GM23338 (cell line): ENCODE results near the gene PDE4C. TPM values are rescaled to one million over a fixed set of nuclear protein-coding genes. Genes with fewer than 3 reads are reported as not detected.

ENCODE experiments used
- ATAC-seq: fragments of 200-7000 bp; cut with Tn5 transposase; 3 replicates; pipeline ENCODE4 v1.9.1; 2020
- DNase-seq: peaks from one replicate; pipeline ENCODE4 v3.0.0-alpha.2; 2015; ENCODE audit warnings: low spot score
- H2AFZ ChIP-seq: fragments of 200-600 bp; sonication (generic); 2 replicates; pipeline ENCODE4 v1.8.0; 2016; ENCODE audit warnings: antibody characterized with exemption, mild to moderate bottlenecking, moderate library complexity
- H3F3A ChIP-seq: fragments of 200-600 bp; sonication (generic); replicated peaks from 2 replicates; pipeline ENCODE4 v1.8.0; 2017; ENCODE audit warnings: antibody characterized with exemption, mixed run types, low read depth
- H3K27ac ChIP-seq: fragments of 200-600 bp; sonication (generic); 2 replicates; pipeline ENCODE4 v1.6.1; 2016; ENCODE audit warnings: low read depth
- H3K27me3 ChIP-seq: fragments of 200-600 bp; sonication (generic); 2 replicates; pipeline ENCODE4 v1.8.0; 2016; ENCODE audit warnings: mild to moderate bottlenecking, mixed run types, moderate library complexity; ENCODE audit not compliant: insufficient read depth
- H3K36me3 ChIP-seq: fragments of 200-600 bp; sonication (generic); 2 replicates; pipeline ENCODE4 v1.8.0; 2016; ENCODE audit warnings: mild to moderate bottlenecking; ENCODE audit not compliant: insufficient read depth
- H3K4me1 ChIP-seq: fragments of 200-600 bp; sonication (generic); 2 replicates; pipeline ENCODE4 v1.8.0; 2016; ENCODE audit warnings: mild to moderate bottlenecking, moderate library complexity; ENCODE audit not compliant: insufficient read depth
- H3K4me2 ChIP-seq: fragments of 200-600 bp; sonication (generic); 2 replicates; pipeline ENCODE4 v1.7.1; 2017; ENCODE audit warnings: mixed run types
- H3K4me3 ChIP-seq: fragments of 200-600 bp; sonication (generic); 2 replicates; pipeline ENCODE4 v1.6.1; 2016; ENCODE audit warnings: mixed run types
- H3K79me2 ChIP-seq: fragments of 200-600 bp; sonication (generic); replicated peaks from 2 replicates; pipeline ENCODE4 v1.8.0; 2017; ENCODE audit warnings: mild to moderate bottlenecking; ENCODE audit not compliant: insufficient read depth
- H3K9me2 ChIP-seq: fragments of 200-600 bp; sonication (generic); 2 replicates; pipeline ENCODE4 v1.8.0; 2017; ENCODE audit not compliant: insufficient read depth
- H4K20me1 ChIP-seq: fragments of 200-600 bp; sonication (generic); replicated peaks from 2 replicates; pipeline ENCODE4 v1.8.0; 2017; ENCODE audit warnings: mild to moderate bottlenecking; ENCODE audit not compliant: insufficient read depth
- H3K27ac Mint-ChIP-seq: 2 replicates; pipeline ENCODE4 v1.8.0; 2020; ENCODE audit warnings: inconsistent platforms, mild to moderate bottlenecking, moderate library complexity, mixed read lengths
- H3K27me3 Mint-ChIP-seq: 3 replicates; pipeline ENCODE4 v1.8.0; 2022; ENCODE audit warnings: low read depth, mild to moderate bottlenecking, moderate library complexity, mixed read lengths, inconsistent platforms; ENCODE audit not compliant: insufficient read depth, poor library complexity
- H3K36me3 Mint-ChIP-seq: 3 replicates; pipeline ENCODE4 v1.8.0; 2021; ENCODE audit warnings: low read depth, mild to moderate bottlenecking, inconsistent platforms, moderate library complexity, mixed read lengths
- H3K4me1 Mint-ChIP-seq: 3 replicates; pipeline ENCODE4 v1.8.0; 2020; ENCODE audit warnings: mild to moderate bottlenecking, inconsistent platforms, mixed read lengths
- H3K4me3 Mint-ChIP-seq: 3 replicates; pipeline ENCODE4 v1.8.0; 2021; ENCODE audit warnings: moderate library complexity, mild to moderate bottlenecking, inconsistent platforms, mixed read lengths
- H3K9me3 Mint-ChIP-seq: 3 replicates; pipeline ENCODE4 v1.8.0; 2020; ENCODE audit warnings: moderate library complexity, mild to moderate bottlenecking, inconsistent platforms, mixed read lengths
- EZH2 ChIP-seq: fragments of 200-600 bp; sonication (generic); IDR thresholded peaks from one replicate; pipeline ENCODE4 v1.8.0; 2017; ENCODE audit warnings: antibody characterized with exemption, mild to moderate bottlenecking, low read depth; ENCODE audit not compliant: unreplicated experiment
- EZH2phosphoT487 ChIP-seq: fragments of 200-600 bp; sonication (generic); IDR thresholded peaks from one replicate; pipeline ENCODE4 v1.8.1; 2018; ENCODE audit warnings: antibody characterized with exemption; ENCODE audit not compliant: unreplicated experiment
- JUNB ChIP-seq: IDR thresholded peaks from one replicate; pipeline ENCODE4 v1.6.1; 2016; ENCODE audit warnings: antibody characterized with exemption; ENCODE audit not compliant: unreplicated experiment
- NANOG ChIP-seq: IDR thresholded peaks from 2 replicates; pipeline ENCODE4 v1.6.1; 2016; ENCODE audit warnings: antibody characterized with exemption, borderline replicate concordance
- POLR2AphosphoS5 ChIP-seq: IDR thresholded peaks from 2 replicates; pipeline ENCODE4 v1.6.1; 2016; ENCODE audit warnings: antibody characterized with exemption, low read depth
- ZNF114 ChIP-seq: fragments of 250-450 bp; sonication (Bioruptor Pico); IDR thresholded peaks from 2 replicates; pipeline ENCODE4 v1.5.0; 2020; ENCODE audit warnings: mild to moderate bottlenecking, moderate library complexity
- ZNF331 ChIP-seq: fragments of 250-450 bp; sonication (Bioruptor Pico); IDR thresholded peaks from 2 replicates; pipeline ENCODE4 v1.5.0; 2020; ENCODE audit warnings: low read depth, mild to moderate bottlenecking, moderate library complexity
- polyA plus RNA-seq: library from polyadenylated mRNA; unstranded; fragments of >200 nt; fragmentation: Nextera tagmentation; extraction: Ambion mirVana; gene quantifications from 2 replicates; pipeline ENCODE4 v1.2.1, GENCODE V29; 2016
- total RNA-seq: library from RNA; depleted of rRNA; stranded (reverse); fragments of >200 nt; shearing (Covaris generic); gene quantifications from 2 replicates; pipeline ENCODE4 v1.2.3, GENCODE V29; 2014
- TF ChIP-seq, protein P1 (sequence below): IDR thresholded peaks from 2 replicates; pipeline ENCODE4 v1.6.1; 2016; ENCODE audit warnings: antibody characterized with exemption
- TF ChIP-seq, protein P2 (sequence below): IDR thresholded peaks from one replicate; pipeline ENCODE4 v1.6.1; 2018; ENCODE audit warnings: antibody characterized with exemption; ENCODE audit not compliant: unreplicated experiment
- TF ChIP-seq, protein P3 (sequence below), 2 experiments: fragments of 200-600 bp in 1 of 2; sonication (generic) in 1 of 2; conservative IDR thresholded peaks; 2 replicates each; pipeline versions ENCODE4 v1.5.1 to v1.6.1; 2016 to 2017; ENCODE audit warnings: antibody characterized with exemption in 2 of 2, low read depth in 2 of 2, mild to moderate bottlenecking in 2 of 2, moderate library complexity in 1 of 2

PDE4C gene
- total and polyA plus RNA-seq, 2 experiments from 2014 or later, result 1.6 to 3.6 TPM

DNA sequence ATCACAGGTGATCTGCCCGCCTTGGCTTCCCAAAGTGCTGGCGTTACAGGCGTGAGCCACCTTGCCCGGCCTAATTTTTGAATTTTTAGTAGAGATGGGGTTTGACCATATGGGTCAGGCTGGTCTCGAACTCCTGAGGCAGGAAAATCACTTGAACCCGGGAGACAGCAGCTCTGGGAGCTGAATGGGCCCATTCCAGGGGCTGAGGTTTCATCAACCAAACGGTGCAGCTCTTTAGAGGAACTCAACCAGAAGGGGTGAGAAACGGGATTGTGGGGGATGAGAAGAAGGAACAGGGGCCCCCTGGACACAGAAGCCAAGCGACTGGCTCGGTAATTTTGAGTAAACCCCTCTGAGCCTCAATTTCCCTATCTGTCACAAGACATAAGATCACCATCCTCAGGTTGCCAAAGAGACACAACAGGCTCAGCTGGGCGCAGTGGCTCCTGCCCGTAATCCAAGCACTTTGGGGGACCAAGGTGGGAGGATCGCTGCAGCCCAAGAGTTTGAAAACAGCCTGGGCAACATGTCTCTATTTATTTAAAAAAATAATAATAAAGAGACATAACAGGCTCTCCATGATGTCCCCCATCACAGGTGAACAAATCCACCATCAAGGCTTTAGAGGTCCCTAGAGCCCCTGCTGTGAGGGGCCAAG, 47.5 kb upstream of the PDE4C start:
- Mint-ChIP-seq H3K4me1 (peaks cover 14% of the 10 kb centered on the region; the same call in 2 of the 3 replicates), H3K36me3 (peaks cover 12% of the 10 kb centered on the region), H3K4me3 (no peak overlapping the region), H3K27me3 (peaks cover 11% of the 10 kb centered on the region), H3K27ac (no peak overlapping the region), H3K9me3 (no peaks in the 10 kb centered on the region)
- Histone ChIP-seq H3K9me2 (no peaks in the 10 kb centered on the region; the same call in 1 of the 2 replicates), H4K20me1 (peaks cover 8% of the 10 kb centered on the region), H3K36me3 (peaks cover 1% of the 10 kb centered on the region; the same call in 1 of the 2 replicates), H3F3A (peaks cover 16% of the 10 kb centered on the region; the same call in 1 of the 2 replicates), H3K27me3 (no peaks in the 10 kb centered on the region), H3K79me2 (peaks cover 23% of the 10 kb centered on the region), H3K27ac (no peak overlapping the region), H2AFZ (no peak overlapping the region), H3K4me3 (no peak overlapping the region), H3K4me1 (peaks cover 16% of the 10 kb centered on the region; the same call in 1 of the 2 replicates), H3K4me2 (no peak overlapping the region)
- TF ChIP-seq, protein P1, sequence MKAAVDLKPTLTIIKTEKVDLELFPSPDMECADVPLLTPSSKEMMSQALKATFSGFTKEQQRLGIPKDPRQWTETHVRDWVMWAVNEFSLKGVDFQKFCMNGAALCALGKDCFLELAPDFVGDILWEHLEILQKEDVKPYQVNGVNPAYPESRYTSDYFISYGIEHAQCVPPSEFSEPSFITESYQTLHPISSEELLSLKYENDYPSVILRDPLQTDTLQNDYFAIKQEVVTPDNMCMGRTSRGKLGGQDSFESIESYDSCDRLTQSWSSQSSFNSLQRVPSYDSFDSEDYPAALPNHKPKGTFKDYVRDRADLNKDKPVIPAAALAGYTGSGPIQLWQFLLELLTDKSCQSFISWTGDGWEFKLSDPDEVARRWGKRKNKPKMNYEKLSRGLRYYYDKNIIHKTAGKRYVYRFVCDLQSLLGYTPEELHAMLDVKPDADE, result no peak
- TF ChIP-seq POLR2AphosphoS5 (no peak), EZH2phosphoT487 (no peak), EZH2 (no peak)
- DNase-seq (no peak), ATAC-seq (no peak)

DNA sequence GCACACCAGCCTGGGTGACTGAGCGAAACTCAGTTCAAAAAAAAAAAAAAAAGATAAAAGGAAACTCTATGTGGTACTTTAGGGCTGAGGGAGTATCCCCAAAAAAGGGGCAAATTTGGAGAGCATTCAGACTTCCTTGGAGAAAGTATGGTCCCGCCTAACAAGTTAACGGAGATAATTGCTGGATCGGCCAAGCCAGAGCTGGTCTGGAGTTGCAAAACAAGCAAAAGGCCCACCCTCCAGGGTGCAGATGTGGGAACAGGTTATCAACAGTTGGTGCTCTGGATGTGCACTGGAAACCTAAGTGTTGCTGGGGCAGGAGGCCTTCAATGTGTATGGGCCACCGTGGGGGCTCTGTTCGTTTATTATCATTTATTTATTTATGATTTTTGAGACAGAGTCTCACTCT, 45.2 kb upstream of the PDE4C start:
- H3K9me2 ChIP-seq, result no peaks in the 10 kb centered on the region; the same call in 1 of the 2 replicates
- H3K4me2 ChIP-seq, result no peak overlapping the region
- H3K4me1 ChIP-seq, result peaks cover 3% of the 10 kb centered on the region; the same call in 1 of the 2 replicates
- Mint-ChIP-seq H3K27me3 (peaks cover 9% of the 10 kb centered on the region), H3K36me3 (peaks cover under 1% of the 10 kb centered on the region; the same call in 1 of the 3 replicates), H3K9me3 (no peaks in the 10 kb centered on the region), H3K27ac (no peak overlapping the region), H3K4me3 (no peak overlapping the region), H3K4me1 (peaks cover 5% of the 10 kb centered on the region; the same call in 2 of the 3 replicates)
- peaks cover 3% of the 10 kb centered on the region; the same call in 1 of the 2 replicates for H3K79me2 ChIP-seq
- no peak overlapping the region for H3K27ac ChIP-seq
- DNase-seq, result no peak
- H4K20me1 ChIP-seq, result no peaks in the 10 kb centered on the region
- no peaks in the 10 kb centered on the region for H3K36me3 ChIP-seq
- H3K27me3 ChIP-seq, result no peaks in the 10 kb centered on the region
- H3F3A ChIP-seq, result peaks cover 9% of the 10 kb centered on the region; the same call in 1 of the 2 replicates
- no peak overlapping the region for H2AFZ ChIP-seq
- no peak for ATAC-seq
- no peak overlapping the region for H3K4me3 ChIP-seq
- TF ChIP-seq EZH2phosphoT487 (no peak), EZH2 (no peak), POLR2AphosphoS5 (no peak), JUNB (no peak), ZNF331 (CRISPR knock-in tag) (no peak), NANOG (no peak), ZNF114 (CRISPR knock-in tag) (no peak)
- TF ChIP-seq, protein P2, sequence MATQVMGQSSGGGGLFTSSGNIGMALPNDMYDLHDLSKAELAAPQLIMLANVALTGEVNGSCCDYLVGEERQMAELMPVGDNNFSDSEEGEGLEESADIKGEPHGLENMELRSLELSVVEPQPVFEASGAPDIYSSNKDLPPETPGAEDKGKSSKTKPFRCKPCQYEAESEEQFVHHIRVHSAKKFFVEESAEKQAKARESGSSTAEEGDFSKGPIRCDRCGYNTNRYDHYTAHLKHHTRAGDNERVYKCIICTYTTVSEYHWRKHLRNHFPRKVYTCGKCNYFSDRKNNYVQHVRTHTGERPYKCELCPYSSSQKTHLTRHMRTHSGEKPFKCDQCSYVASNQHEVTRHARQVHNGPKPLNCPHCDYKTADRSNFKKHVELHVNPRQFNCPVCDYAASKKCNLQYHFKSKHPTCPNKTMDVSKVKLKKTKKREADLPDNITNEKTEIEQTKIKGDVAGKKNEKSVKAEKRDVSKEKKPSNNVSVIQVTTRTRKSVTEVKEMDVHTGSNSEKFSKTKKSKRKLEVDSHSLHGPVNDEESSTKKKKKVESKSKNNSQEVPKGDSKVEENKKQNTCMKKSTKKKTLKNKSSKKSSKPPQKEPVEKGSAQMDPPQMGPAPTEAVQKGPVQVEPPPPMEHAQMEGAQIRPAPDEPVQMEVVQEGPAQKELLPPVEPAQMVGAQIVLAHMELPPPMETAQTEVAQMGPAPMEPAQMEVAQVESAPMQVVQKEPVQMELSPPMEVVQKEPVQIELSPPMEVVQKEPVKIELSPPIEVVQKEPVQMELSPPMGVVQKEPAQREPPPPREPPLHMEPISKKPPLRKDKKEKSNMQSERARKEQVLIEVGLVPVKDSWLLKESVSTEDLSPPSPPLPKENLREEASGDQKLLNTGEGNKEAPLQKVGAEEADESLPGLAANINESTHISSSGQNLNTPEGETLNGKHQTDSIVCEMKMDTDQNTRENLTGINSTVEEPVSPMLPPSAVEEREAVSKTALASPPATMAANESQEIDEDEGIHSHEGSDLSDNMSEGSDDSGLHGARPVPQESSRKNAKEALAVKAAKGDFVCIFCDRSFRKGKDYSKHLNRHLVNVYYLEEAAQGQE, result no peak
- TF ChIP-seq, protein P1, result no peak
- TF ChIP-seq, protein P3, sequence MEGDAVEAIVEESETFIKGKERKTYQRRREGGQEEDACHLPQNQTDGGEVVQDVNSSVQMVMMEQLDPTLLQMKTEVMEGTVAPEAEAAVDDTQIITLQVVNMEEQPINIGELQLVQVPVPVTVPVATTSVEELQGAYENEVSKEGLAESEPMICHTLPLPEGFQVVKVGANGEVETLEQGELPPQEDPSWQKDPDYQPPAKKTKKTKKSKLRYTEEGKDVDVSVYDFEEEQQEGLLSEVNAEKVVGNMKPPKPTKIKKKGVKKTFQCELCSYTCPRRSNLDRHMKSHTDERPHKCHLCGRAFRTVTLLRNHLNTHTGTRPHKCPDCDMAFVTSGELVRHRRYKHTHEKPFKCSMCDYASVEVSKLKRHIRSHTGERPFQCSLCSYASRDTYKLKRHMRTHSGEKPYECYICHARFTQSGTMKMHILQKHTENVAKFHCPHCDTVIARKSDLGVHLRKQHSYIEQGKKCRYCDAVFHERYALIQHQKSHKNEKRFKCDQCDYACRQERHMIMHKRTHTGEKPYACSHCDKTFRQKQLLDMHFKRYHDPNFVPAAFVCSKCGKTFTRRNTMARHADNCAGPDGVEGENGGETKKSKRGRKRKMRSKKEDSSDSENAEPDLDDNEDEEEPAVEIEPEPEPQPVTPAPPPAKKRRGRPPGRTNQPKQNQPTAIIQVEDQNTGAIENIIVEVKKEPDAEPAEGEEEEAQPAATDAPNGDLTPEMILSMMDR (conservative IDR thresholded peaks at IDR 0.05; ENCODE audit: low read depth in 2 of 2), result no peak
